Ishikawa (cell line): ENCODE data around the gene ELANE.

Source experiments
- CEBPB ChIP-seq: IDR thresholded peaks from 2 replicates; pipeline ENCODE4 v1.6.1; 2012
- CREB1 ChIP-seq: IDR thresholded peaks from 2 replicates; pipeline ENCODE4 v1.6.1; 2012; ENCODE audit warnings: low read depth
- EGR1 ChIP-seq: IDR thresholded peaks from 2 replicates; pipeline ENCODE4 v1.6.1; 2012
- EP300 ChIP-seq: IDR thresholded peaks from 2 replicates; pipeline ENCODE4 v1.6.1; 2012; ENCODE audit warnings: borderline replicate concordance
- FOXM1 ChIP-seq: IDR thresholded peaks from 2 replicates; pipeline ENCODE4 v1.6.1; 2012; ENCODE audit warnings: low read depth, borderline replicate concordance
- NFIC ChIP-seq: IDR thresholded peaks from 2 replicates; pipeline ENCODE4 v1.6.1; 2012
- RAD21 ChIP-seq: IDR thresholded peaks from 2 replicates; pipeline ENCODE4 v1.6.1; 2012; ENCODE audit warnings: low read depth
- TAF1 ChIP-seq: IDR thresholded peaks from 2 replicates; pipeline ENCODE4 v1.6.1; 2012; ENCODE audit warnings: low read depth, mild to moderate bottlenecking
- TCF12 ChIP-seq: IDR thresholded peaks from 2 replicates; pipeline ENCODE4 v1.6.1; 2012; ENCODE audit warnings: low read depth
- TEAD4 ChIP-seq: IDR thresholded peaks from 2 replicates; pipeline ENCODE4 v1.6.1; 2012
- YY1 ChIP-seq: IDR thresholded peaks from 2 replicates; pipeline ENCODE4 v1.6.1; 2012; ENCODE audit warnings: low read depth
- ZBTB7A ChIP-seq: IDR thresholded peaks from 2 replicates; pipeline ENCODE4 v1.6.1; 2012; ENCODE audit warnings: low read depth
- TF ChIP-seq, protein P1 (sequence below): IDR thresholded peaks from 2 replicates; pipeline ENCODE4 v1.6.1; 2012
- TF ChIP-seq, protein P2 (sequence below): IDR thresholded peaks from 2 replicates; pipeline ENCODE4 v1.6.1; 2012; ENCODE audit warnings: low read depth, mild to moderate bottlenecking
- TF ChIP-seq, protein P3 (sequence below): IDR thresholded peaks from 2 replicates; pipeline ENCODE4 v1.6.1; 2012

Gene ELANE

DNA sequence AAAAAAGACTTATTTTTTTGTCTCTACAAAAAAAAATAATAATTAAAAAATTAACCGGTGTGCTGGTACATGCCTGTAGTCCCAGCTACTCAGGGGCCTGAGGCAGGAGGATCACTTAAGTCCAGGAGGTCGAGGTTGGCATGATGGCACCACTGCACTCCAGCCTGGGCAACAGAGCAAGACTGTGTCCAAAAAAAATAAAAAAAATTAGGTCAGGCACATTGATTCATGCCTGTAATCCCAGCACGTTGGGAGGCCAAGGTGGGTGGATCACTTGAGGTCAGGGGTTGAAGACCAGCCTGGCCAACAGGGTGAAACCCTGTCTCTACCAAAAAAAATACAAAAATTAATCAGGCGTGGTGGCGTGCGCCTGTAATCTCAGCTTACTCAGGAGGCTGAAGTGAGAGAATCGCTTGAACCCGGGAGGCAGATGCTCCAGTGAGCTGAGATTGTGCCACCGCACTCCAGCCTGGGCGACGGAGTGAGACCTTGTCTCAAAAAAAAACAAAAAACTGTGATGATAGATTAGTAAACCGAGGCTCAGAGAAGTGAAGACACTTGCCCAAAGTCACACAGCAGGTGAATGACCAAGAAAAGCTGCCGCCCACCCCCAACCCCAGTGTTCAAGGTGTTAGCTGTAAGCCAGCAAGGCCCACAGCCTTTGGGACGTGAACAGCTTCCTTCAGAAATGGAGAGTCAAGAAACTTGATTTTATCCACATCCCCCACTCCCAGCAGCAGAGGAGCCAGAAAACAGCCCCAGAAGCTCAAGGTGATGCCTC lies 50.5 kb downstream of the ELANE start:
- TF ChIP-seq CEBPB = no peak
- no peak for TF ChIP-seq TEAD4
- no peak for TF ChIP-seq TAF1
- TF ChIP-seq NFIC = no peak
- no peak for TF ChIP-seq FOXM1
- TF ChIP-seq ZBTB7A = no peak
- TF ChIP-seq EGR1 = no peak
- TF ChIP-seq, protein P1, sequence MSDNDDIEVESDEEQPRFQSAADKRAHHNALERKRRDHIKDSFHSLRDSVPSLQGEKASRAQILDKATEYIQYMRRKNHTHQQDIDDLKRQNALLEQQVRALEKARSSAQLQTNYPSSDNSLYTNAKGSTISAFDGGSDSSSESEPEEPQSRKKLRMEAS = no peak
- TF ChIP-seq, protein P2, sequence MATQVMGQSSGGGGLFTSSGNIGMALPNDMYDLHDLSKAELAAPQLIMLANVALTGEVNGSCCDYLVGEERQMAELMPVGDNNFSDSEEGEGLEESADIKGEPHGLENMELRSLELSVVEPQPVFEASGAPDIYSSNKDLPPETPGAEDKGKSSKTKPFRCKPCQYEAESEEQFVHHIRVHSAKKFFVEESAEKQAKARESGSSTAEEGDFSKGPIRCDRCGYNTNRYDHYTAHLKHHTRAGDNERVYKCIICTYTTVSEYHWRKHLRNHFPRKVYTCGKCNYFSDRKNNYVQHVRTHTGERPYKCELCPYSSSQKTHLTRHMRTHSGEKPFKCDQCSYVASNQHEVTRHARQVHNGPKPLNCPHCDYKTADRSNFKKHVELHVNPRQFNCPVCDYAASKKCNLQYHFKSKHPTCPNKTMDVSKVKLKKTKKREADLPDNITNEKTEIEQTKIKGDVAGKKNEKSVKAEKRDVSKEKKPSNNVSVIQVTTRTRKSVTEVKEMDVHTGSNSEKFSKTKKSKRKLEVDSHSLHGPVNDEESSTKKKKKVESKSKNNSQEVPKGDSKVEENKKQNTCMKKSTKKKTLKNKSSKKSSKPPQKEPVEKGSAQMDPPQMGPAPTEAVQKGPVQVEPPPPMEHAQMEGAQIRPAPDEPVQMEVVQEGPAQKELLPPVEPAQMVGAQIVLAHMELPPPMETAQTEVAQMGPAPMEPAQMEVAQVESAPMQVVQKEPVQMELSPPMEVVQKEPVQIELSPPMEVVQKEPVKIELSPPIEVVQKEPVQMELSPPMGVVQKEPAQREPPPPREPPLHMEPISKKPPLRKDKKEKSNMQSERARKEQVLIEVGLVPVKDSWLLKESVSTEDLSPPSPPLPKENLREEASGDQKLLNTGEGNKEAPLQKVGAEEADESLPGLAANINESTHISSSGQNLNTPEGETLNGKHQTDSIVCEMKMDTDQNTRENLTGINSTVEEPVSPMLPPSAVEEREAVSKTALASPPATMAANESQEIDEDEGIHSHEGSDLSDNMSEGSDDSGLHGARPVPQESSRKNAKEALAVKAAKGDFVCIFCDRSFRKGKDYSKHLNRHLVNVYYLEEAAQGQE = no peak
- TF ChIP-seq, protein P3, sequence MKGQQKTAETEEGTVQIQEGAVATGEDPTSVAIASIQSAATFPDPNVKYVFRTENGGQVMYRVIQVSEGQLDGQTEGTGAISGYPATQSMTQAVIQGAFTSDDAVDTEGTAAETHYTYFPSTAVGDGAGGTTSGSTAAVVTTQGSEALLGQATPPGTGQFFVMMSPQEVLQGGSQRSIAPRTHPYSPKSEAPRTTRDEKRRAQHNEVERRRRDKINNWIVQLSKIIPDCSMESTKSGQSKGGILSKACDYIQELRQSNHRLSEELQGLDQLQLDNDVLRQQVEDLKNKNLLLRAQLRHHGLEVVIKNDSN = no peak
- TF ChIP-seq CREB1 = no peak
- TF ChIP-seq EP300 = no peak
- TF ChIP-seq TCF12 = no peak
- TF ChIP-seq YY1 = no peak
- TF ChIP-seq RAD21 = no peak

DNA sequence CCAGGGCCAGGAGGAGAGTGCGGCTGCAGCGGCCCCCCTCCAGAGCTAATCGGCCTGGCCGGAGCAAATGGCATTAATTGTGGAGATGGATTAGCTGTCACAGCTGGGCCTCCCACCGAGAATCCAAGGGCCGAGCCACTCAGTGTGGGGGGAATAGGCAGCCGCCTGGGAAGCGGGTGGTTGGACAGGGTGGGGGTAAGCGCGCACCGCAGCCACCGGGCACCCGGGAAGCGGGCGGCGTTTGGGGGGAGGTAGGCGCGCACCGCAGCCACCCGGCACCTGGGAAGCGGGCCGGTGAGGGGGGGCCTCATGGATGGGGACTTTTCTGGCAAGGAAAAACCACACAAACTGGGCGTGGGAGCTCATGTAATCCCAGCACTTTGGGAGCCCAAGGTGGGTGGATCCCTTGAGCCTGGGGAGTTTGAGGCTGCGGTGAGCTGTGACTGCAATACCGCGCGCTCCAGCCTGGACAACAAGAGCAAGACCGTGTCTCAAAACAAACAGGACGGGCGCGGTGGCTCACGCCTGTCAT lies 51.2 kb downstream of the ELANE start:
- TF ChIP-seq CEBPB (no peak), EGR1 (no peak), RAD21 (no peak), YY1 (no peak), EP300 (no peak), ZBTB7A (0 out of 2 replicates have a peak, but pooled peaks have one; percentile 43), TEAD4 (no peak), NFIC (no peak; the same call in 1 of the 2 replicates), TAF1 (no peak), FOXM1 (no peak), TCF12 (peak; percentile 54; the same call in 1 of the 2 replicates), CREB1 (no peak)
- TF ChIP-seq, protein P1 = 0 out of 2 replicates have a peak, but pooled peaks have one; percentile 10
- TF ChIP-seq, protein P2 = no peak
- TF ChIP-seq, protein P3 = no peak

DNA sequence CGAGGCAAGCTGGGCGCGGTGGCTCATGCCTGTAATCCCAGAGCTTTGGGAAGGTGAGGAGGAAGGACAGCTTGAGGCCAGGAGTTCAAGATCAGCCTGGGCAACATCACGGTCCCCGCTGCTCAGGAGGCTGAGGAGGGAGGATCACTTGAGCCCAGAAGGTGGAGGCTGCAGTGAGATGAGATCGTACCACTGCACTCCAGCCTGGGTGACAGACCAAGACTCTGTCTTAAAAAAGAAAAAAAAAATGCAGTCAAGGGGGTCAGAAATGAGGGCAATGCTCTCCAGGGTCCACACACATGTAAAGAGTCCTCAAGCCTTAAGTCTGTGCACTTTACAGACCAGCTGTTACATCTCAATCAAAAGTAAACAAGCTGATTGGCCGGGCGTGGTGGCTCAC lies 52.4 kb downstream of the ELANE start:
- no peak for TF ChIP-seq EP300
- no peak for TF ChIP-seq YY1
- TF ChIP-seq, protein P2 = no peak
- TF ChIP-seq TEAD4 = no peak
- no peak for TF ChIP-seq FOXM1
- TF ChIP-seq TAF1 = no peak
- TF ChIP-seq CEBPB = no peak
- TF ChIP-seq, protein P1 = no peak
